Pancreas (tissue), 10 donors: ENCODE measurements around the gene SFSWAP. TPM values are rescaled to one million over a fixed set of nuclear protein-coding genes. Genes with fewer than 3 reads are reported as not detected.
A peak's percentile ranks its signal among the peaks of the same experiment; 100 is the strongest.

Source experiments
- ATAC-seq, 4 donors: fragments of 200-7000 bp; cut with Tn5 transposase; one replicate each; pipeline versions ENCODE4 v1.8.0 to v1.9.1; 2020; ENCODE audit warnings: mild to moderate bottlenecking in 4 of 4, moderate library complexity in 4 of 4
- DNase-seq, 6 donors: peaks; one replicate each; pipeline ENCODE4 v3.0.0-alpha.2; 2020
- FAIRE-seq: peaks from 2 replicates; lab custom pipeline; 2012; peaks lifted over from hg19 to GRCh38; lab: Jason Lieb, UNC
- H3K27ac ChIP-seq, 4 donors: fragments of 200-600 bp; sonication (generic); 1 replicate in 3 of 4; 2 replicates in 1 of 4; pipeline versions ENCODE4 v1.5.0 to v1.8.0; 2020
- H3K27me3 ChIP-seq, 4 donors: fragments of 200-600 bp; one replicate each; pipeline ENCODE4 v1.8.0; 2021
- H3K36me3 ChIP-seq, 3 donors: fragments of 200-600 bp; sonication (generic) in 1 of 3; one replicate each; pipeline versions ENCODE4 v1.5.0 to v1.8.0; 2020 to 2021
- H3K4me1 ChIP-seq, 3 donors: fragments of 200-600 bp; one replicate each; pipeline ENCODE4 v1.8.0; 2021
- H3K4me3 ChIP-seq, 4 donors: fragments of 200-600 bp; sonication (generic) in 2 of 4; one replicate each; pipeline versions ENCODE4 v1.5.0 to v1.8.0; 2020 to 2021
- H3K9me3 ChIP-seq, 4 donors: fragments of 200-600 bp; one replicate each; pipeline ENCODE4 v1.8.0; 2021
- CTCF ChIP-seq, 4 donors: fragments of 200-600 bp; sonication (generic) in 3 of 4; IDR thresholded peaks; one replicate each; pipeline versions ENCODE4 v1.5.0 to v1.8.0; 2021; ENCODE audit warnings: antibody characterized with exemption in 4 of 4
- WGBS, 2 donors: extraction: QIAGEN DNeasy Blood & Tissue Kit; methylation state at CpG; one replicate each; pipeline ENCODE4 v1.1.7; 2013; 5-methylcytosine and 5-hydroxymethylcytosine counted together
- intact Hi-C, 3 donors: fragments of 100-400 bp; cut with DNase I; formaldehyde crosslinking; loops; one replicate each; pipeline versions ENCODE4 v1.11.1 to v1.14.2; 2022
- polyA plus RNA-seq, 2 donors: library from polyadenylated mRNA; stranded (reverse); fragments of 200-250 nt; gene quantifications; one replicate each; pipeline ENCODE4 v1.2.3, GENCODE V29; 2013
- total RNA-seq, 6 donors: library from RNA; stranded (reverse); fragmentation: NEBNext Ultra II Directional in 4 of 6; extraction: Animal tissue kit (Norgen Biotek cat#: 25700) in 4 of 6; gene quantifications; one replicate each; pipeline versions ENCODE4 v1.2.1 to v1.2.4, GENCODE V29; 2021 to 2023
- donor health status: healthy with polysubstance abuse.
- donor health status: DM: no; HTN: no; CAD: no; lungs with moderate emphysema.
- donor health status: DM: no; HTN: no; CAD: no.
- donor health status: control.
- donor health status: control.
- donor health status: Bipolar disorder and iron deficiency.
- donor health status: DM: yes; HTN: yes; CAD: no.
- donor health status: DM: no; HTN: no; CAD: no.
- donor health status: DM: no; HTN: no; CAD: no.
- donor health status: DM: yes; HTN: yes; CAD: no.

SFSWAP gene
- total and polyA plus RNA-seq, 8 donors = 12.9 to 50.7 (median 20.6) TPM

DNA sequence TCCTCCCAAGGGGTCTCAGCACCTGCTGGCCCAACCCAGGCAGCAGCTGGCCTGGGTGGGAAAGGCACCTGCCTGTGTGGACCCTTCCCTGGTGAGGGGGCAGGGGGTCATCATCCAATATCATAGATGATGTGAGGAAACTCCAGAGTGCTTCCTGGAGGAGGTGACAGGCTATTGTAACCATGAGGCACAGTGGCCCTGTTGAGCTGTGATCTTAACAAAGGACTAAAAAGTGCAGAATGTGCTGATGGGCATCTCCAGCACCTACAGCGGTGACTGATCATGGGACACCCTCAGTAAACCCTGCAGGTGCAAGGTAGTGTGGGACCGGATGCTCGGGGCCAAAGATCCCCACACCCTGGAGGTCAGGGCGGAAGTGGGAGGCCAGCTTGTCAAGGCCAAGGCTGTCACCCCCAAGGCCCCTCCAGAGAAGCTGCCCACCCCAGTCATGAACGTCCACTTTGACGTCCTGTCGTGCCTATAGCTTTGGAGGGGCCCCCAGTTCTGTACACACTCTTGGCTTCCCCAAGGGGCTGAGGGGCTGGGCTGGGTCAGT is 124.8 kb downstream of the SFSWAP start:
- no peak for FAIRE-seq

GRCh38 chr12:131836193-131836592 is 125.3 kb downstream of the SFSWAP start:
- no peak overlapping the region for H3K4me3 ChIP-seq
- H3K36me3 ChIP-seq = no peaks in the 10 kb centered on the region
- FAIRE-seq (no peak), ATAC-seq (no peak), DNase-seq (no peak)
- 56% methylated on average over 3 of the region's 3 CpGs for WGBS, 2 donors
- peaks cover 0 to 4% (median 0%) of the 10 kb centered on the region in 4 donors for H3K27me3 ChIP-seq
- H3K9me3 ChIP-seq = no peaks in the 10 kb centered on the region
- no peaks in the 10 kb centered on the region for H3K4me1 ChIP-seq
- intact Hi-C loops = no loop called here
- H3K27ac ChIP-seq = no peak overlapping the region
- TF ChIP-seq CTCF (IDR thresholded peaks at IDR 0.05) = no peak

More for the DNA sequence above, 124.8 kb downstream of the SFSWAP start:
- WGBS, 2 donors = 59 to 64% methylated on average over 7 of the region's 7 CpGs
- H3K27ac ChIP-seq = no peak overlapping the region
- intact Hi-C loops = no loop called here
- peaks cover 0 to 4% (median 0%) of the 10 kb centered on the region in 4 donors for H3K27me3 ChIP-seq
- no peak overlapping the region for H3K4me3 ChIP-seq
- no peaks in the 10 kb centered on the region for H3K9me3 ChIP-seq
- no peaks in the 10 kb centered on the region for H3K36me3 ChIP-seq
- DNase-seq (peak in 1 of 6 donors; percentile 50), ATAC-seq (no peak)
- peaks cover 0 to 3% (median 0%) of the 10 kb centered on the region in 3 donors for H3K4me1 ChIP-seq
- TF ChIP-seq CTCF (IDR thresholded peaks at IDR 0.05) = no peak

- H3K36me3 ChIP-seq = no peaks in the 10 kb centered on the region
- no peak for ATAC-seq
- peak in 1 of 6 donors; percentile 35 for DNase-seq
- intact Hi-C loops = no loop called here
- H3K27me3 ChIP-seq = peaks cover 0 to 4% (median 0%) of the 10 kb centered on the region in 4 donors
- no peak for TF ChIP-seq CTCF (IDR thresholded peaks at IDR 0.05)
- WGBS, 2 donors = 63 to 69% methylated on average over 13 of the region's 13 CpGs
- H3K27ac ChIP-seq = no peak overlapping the region
- H3K4me3 ChIP-seq = no peak overlapping the region
- no peaks in the 10 kb centered on the region for H3K9me3 ChIP-seq
- no peaks in the 10 kb centered on the region for H3K4me1 ChIP-seq
- FAIRE-seq = no peak
Measured at GRCh38 chr12:131836714-131837397, 126.0 kb downstream of the SFSWAP start.

- FAIRE-seq (no peak), ATAC-seq (no peak), DNase-seq (peak in 1 of 6 donors; percentile 56)
- Histone ChIP-seq H3K27ac (no peak overlapping the region), H3K27me3 (no peaks in the 10 kb centered on the region), H3K9me3 (no peaks in the 10 kb centered on the region), H3K4me3 (no peak overlapping the region), H3K4me1 (no peaks in the 10 kb centered on the region), H3K36me3 (no peaks in the 10 kb centered on the region)
- WGBS, 2 donors = 77 to 87% methylated on average over 46 of the region's 46 CpGs
- intact Hi-C loops = no loop called here
- no peak for TF ChIP-seq CTCF (IDR thresholded peaks at IDR 0.05)
Measured at GRCh38 chr12:131840643-131841416, 129.9 kb downstream of the SFSWAP start.
